HG03060 (cell line): ENCODE results near the gene PLEKHH3.
"Not testable (repeated sequence)": the region's sequence is repeated elsewhere in the genome, so short reads cannot be mapped to it uniquely, and the experiment has no call there.

ENCODE experiments used
- ATAC-seq: cut with Tn5 transposase; IDR thresholded peaks from one replicate; pipeline ENCODE4 v1.9.1; 2021; ENCODE audit warnings: low read depth, moderate number of reproducible peaks; ENCODE audit not compliant: unreplicated experiment

The PLEKHH3 gene

GRCh38 chr17:42647778-42648177 is 29.0 kb downstream of the PLEKHH3 start:
- no peak for ATAC-seq

GRCh38 chr17:42642336-42642735 is 34.5 kb downstream of the PLEKHH3 start:
- ATAC-seq: no peak

GRCh38 chr17:42640121-42640520 is 36.7 kb downstream of the PLEKHH3 start:
- no peak for ATAC-seq

- ATAC-seq: no peak
These were observed 37.2 kb downstream of the PLEKHH3 start for GRCh38 chr17:42639525-42640113.

- ATAC-seq: no peak
These were observed 43.8 kb downstream of the PLEKHH3 start for GRCh38 chr17:42632949-42633444.

GRCh38 chr17:42629411-42630009 is 47.3 kb downstream of the PLEKHH3 start:
- no peak for ATAC-seq

- not testable (repeated sequence) for ATAC-seq
These were observed 49.6 kb downstream of the PLEKHH3 start for GRCh38 chr17:42627032-42627764.

GRCh38 chr17:42623732-42624596 is 52.8 kb downstream of the PLEKHH3 start:
- no peak for ATAC-seq

- no peak for ATAC-seq
These were observed 53.5 kb downstream of the PLEKHH3 start for GRCh38 chr17:42623271-42623670.

GRCh38 chr17:42621987-42622386 is 54.8 kb downstream of the PLEKHH3 start:
- ATAC-seq: not testable (repeated sequence)

GRCh38 chr17:42618442-42619150 is 58.2 kb downstream of the PLEKHH3 start:
- no peak for ATAC-seq

GRCh38 chr17:42617956-42618431 is 58.8 kb downstream of the PLEKHH3 start:
- ATAC-seq: no peak
